H1 (cell line): ENCODE measurements around the gene CACNA2D3. TPM values are rescaled to one million over a fixed set of nuclear protein-coding genes. Genes with fewer than 3 reads are reported as not detected.
A peak's percentile ranks its signal among the peaks of the same experiment; 100 is the strongest.

Experiments used
- CTCF ChIA-PET: fragments of 300-600 bp; sonication (Branson Sonifier 250); formaldehyde crosslinking; loops from one replicate; lab custom pipeline; 2021; ENCODE audit not compliant: partially characterized antibody; lab: Charles Lee
- POLR2A ChIA-PET: fragments of 300-600 bp; sonication (Branson Sonifier 250); formaldehyde crosslinking; loops from one replicate; lab custom pipeline; 2021; ENCODE audit warnings: inconsistent platforms; ENCODE audit not compliant: partially characterized antibody; lab: Charles Lee
- DNase-seq, 2 experiments: peaks; one replicate each; pipeline versions ENCODE4 v3.0.0 to v3.0.0-alpha.2; 2010 to 2022; ENCODE audit warnings: low spot score in 2 of 2, low read depth in 1 of 2, mixed read lengths in 1 of 2
- FAIRE-seq: peaks from 2 replicates; lab custom pipeline; 2011; peaks lifted over from hg19 to GRCh38; lab: Jason Lieb, UNC
- H2AFZ ChIP-seq: 2 replicates; pipeline ENCODE4 v1.8.1; 2012; ENCODE audit warnings: low read length, inconsistent platforms
- H2AK5ac ChIP-seq: 2 replicates; pipeline ENCODE4 v1.6.1; 2013; ENCODE audit warnings: low read depth, low read length
- H2BK120ac ChIP-seq: replicated peaks from 2 replicates; pipeline ENCODE3; 2013; ENCODE audit warnings: low read depth, low read length, inconsistent platforms
- H2BK12ac ChIP-seq: 2 replicates; pipeline ENCODE4 v1.6.1; 2013; ENCODE audit warnings: low read depth, low read length
- H2BK15ac ChIP-seq: 2 replicates; pipeline ENCODE4 v1.6.1; 2013; ENCODE audit warnings: low read length
- H2BK20ac ChIP-seq: 2 replicates; pipeline ENCODE4 v1.6.1; 2013; ENCODE audit warnings: low read length
- H2BK5ac ChIP-seq: 2 replicates; pipeline ENCODE4 v1.6.1; 2013; ENCODE audit warnings: low read depth, low read length
- H3K14ac ChIP-seq: 2 replicates; pipeline ENCODE4 v1.6.1; 2013; ENCODE audit warnings: inconsistent platforms; ENCODE audit not compliant: insufficient read length
- H3K18ac ChIP-seq: 2 replicates; pipeline ENCODE4 v1.6.1; 2013; ENCODE audit warnings: low read length; ENCODE audit errors: extremely low read depth
- H3K23ac ChIP-seq: 2 replicates; pipeline ENCODE4 v1.6.1; 2013; ENCODE audit warnings: inconsistent platforms; ENCODE audit not compliant: insufficient read length
- H3K23me2 ChIP-seq: 2 replicates; pipeline ENCODE4 v1.6.1; 2013; ENCODE audit warnings: low read depth, low read length
- H3K27ac ChIP-seq: 2 replicates; pipeline ENCODE4 v1.6.1; 2011; ENCODE audit warnings: low read depth, low read length, inconsistent platforms
- H3K27me3 ChIP-seq, 4 experiments: replicated peaks in 1 of 4; 1 replicate in 1 of 4; 2 replicates in 3 of 4; pipeline versions ENCODE4 v1.6.1 to v1.8.1; 2011 to 2013; ENCODE audit warnings: low read length in 3 of 4, mild to moderate bottlenecking in 3 of 4, inconsistent platforms in 2 of 4, mixed read lengths in 2 of 4, moderate library complexity in 1 of 4; ENCODE audit not compliant: control insufficient read depth in 3 of 4, insufficient read depth in 3 of 4; ENCODE audit errors: extremely low read depth in 1 of 4
- H3K36me3 ChIP-seq, 4 experiments: 2 replicates each; pipeline versions ENCODE4 v1.6.1 to v1.8.1; 2011 to 2013; ENCODE audit warnings: mild to moderate bottlenecking in 4 of 4, low read length in 3 of 4, moderate library complexity in 2 of 4, control low read depth in 1 of 4, inconsistent platforms in 1 of 4; ENCODE audit not compliant: insufficient read depth in 4 of 4, control insufficient read depth in 2 of 4
- H3K4ac ChIP-seq: replicated peaks from 2 replicates; pipeline ENCODE3; 2013; ENCODE audit warnings: low read length, low read depth, mixed read lengths, inconsistent platforms; ENCODE audit not compliant: insufficient read length
- H3K4me1 ChIP-seq, 4 experiments: replicated peaks in 1 of 4; 1 replicate in 1 of 4; 2 replicates in 3 of 4; pipeline versions ENCODE4 v1.6.1 to v1.8.1; 2011 to 2013; ENCODE audit warnings: low read length in 3 of 4, inconsistent platforms in 2 of 4, mixed read lengths in 1 of 4; ENCODE audit not compliant: insufficient read depth in 4 of 4, control insufficient read depth in 3 of 4
- H3K4me2 ChIP-seq, 2 experiments: 2 replicates each; pipeline versions ENCODE4 v1.6.1 to v1.8.1; 2011 to 2013; ENCODE audit warnings: low read depth in 2 of 2, low read length in 2 of 2, control low read depth in 1 of 2, inconsistent platforms in 1 of 2, mild to moderate bottlenecking in 1 of 2; ENCODE audit not compliant: insufficient read depth in 1 of 2
- H3K4me3 ChIP-seq, 4 experiments: fragments of 200-600, 300-600 bp in 1 of 4; sonication (generic), shearing (Covaris generic), sonication (Bioruptor Twin) in 1 of 4; 2 replicates each; pipeline versions ENCODE4 v1.5.1 to v1.8.1; 2011 to 2016; ENCODE audit warnings: low read length in 4 of 4, low read depth in 3 of 4, control low read depth in 2 of 4, inconsistent platforms in 2 of 4, mild to moderate bottlenecking in 2 of 4, mixed read lengths in 1 of 4, moderate library complexity in 1 of 4; ENCODE audit not compliant: insufficient read depth in 2 of 4; ENCODE audit errors: extremely low read depth in 1 of 4
- H3K56ac ChIP-seq: replicated peaks from 2 replicates; pipeline ENCODE3; 2013; ENCODE audit warnings: low read depth, mild to moderate bottlenecking, mixed read lengths, low read length, inconsistent platforms; ENCODE audit not compliant: insufficient read length
- H3K79me1 ChIP-seq: 2 replicates; pipeline ENCODE4 v1.6.1; 2013; ENCODE audit warnings: low read depth, low read length, control low read depth
- H3K79me2 ChIP-seq, 2 experiments: 2 replicates each; pipeline versions ENCODE4 v1.6.1 to v1.8.1; 2012 to 2013; ENCODE audit warnings: low read length in 2 of 2, mild to moderate bottlenecking in 2 of 2, inconsistent platforms in 1 of 2; ENCODE audit not compliant: insufficient read depth in 2 of 2, control insufficient read depth in 1 of 2
- H3K9ac ChIP-seq, 4 experiments: replicated peaks in 1 of 4; 1 replicate in 1 of 4; 2 replicates in 3 of 4; pipeline versions ENCODE4 v1.6.1 to v1.8.1; 2011 to 2013; ENCODE audit warnings: low read depth in 3 of 4, low read length in 3 of 4, control low read depth in 2 of 4, mild to moderate bottlenecking in 2 of 4, moderate library complexity in 2 of 4, inconsistent platforms in 1 of 4; ENCODE audit errors: extremely low read depth in 1 of 4
- H3K9me3 ChIP-seq, 2 experiments: 2 replicates each; pipeline versions ENCODE4 v1.6.1 to v1.8.1; 2012 to 2013; ENCODE audit warnings: mild to moderate bottlenecking in 2 of 2, moderate library complexity in 2 of 2, control low read depth in 1 of 2, inconsistent platforms in 1 of 2, low read depth in 1 of 2, low read length in 1 of 2, mixed read lengths in 1 of 2; ENCODE audit not compliant: insufficient read depth in 2 of 2
- H4K20me1 ChIP-seq, 2 experiments: replicated peaks in 1 of 2; 2 replicates each; pipeline versions ENCODE3 to v1.8.1; 2011 to 2013; ENCODE audit warnings: inconsistent platforms in 2 of 2, low read length in 2 of 2, mild to moderate bottlenecking in 1 of 2; ENCODE audit not compliant: insufficient read depth in 2 of 2, control insufficient read depth in 1 of 2
- H4K5ac ChIP-seq: 2 replicates; pipeline ENCODE4 v1.6.1; 2013; ENCODE audit warnings: low read length, low read depth, mixed read lengths, inconsistent platforms; ENCODE audit not compliant: insufficient read length
- H4K8ac ChIP-seq: 2 replicates; pipeline ENCODE4 v1.8.0; 2013; ENCODE audit warnings: mild to moderate bottlenecking, moderate library complexity, low read length, inconsistent platforms; ENCODE audit not compliant: insufficient read depth; ENCODE audit errors: extremely low read depth
- H4K91ac ChIP-seq: replicated peaks from 2 replicates; pipeline ENCODE3; 2013; ENCODE audit warnings: low read length, mixed read lengths, inconsistent platforms; ENCODE audit not compliant: insufficient read length
- SRF ChIP-seq: IDR thresholded peaks from 2 replicates; pipeline ENCODE4 v1.6.1; 2011; ENCODE audit warnings: mild to moderate bottlenecking, low read depth, low read length, moderate library complexity
- SUZ12 ChIP-seq: fragments of 200-600 bp; sonication (generic); IDR thresholded peaks from 2 replicates; pipeline ENCODE4 v1.6.1; 2012; ENCODE audit warnings: mild to moderate bottlenecking, inconsistent platforms, low read length, moderate library complexity, mixed read lengths
- WGBS, 2 experiments: shearing (Covaris generic) in 1 of 2; methylation state at CpG; one replicate each; pipeline versions ENCODE4 v1.1.6 to v1.1.7; 2013 to 2015; ENCODE audit warnings: low lambda C conversion rate in 2 of 2, mixed read lengths in 2 of 2, inconsistent platforms in 1 of 2, low coverage in 1 of 2, missing lambda C conversion rate in 1 of 2; ENCODE audit not compliant: insufficient replicate concordance in 2 of 2, insufficient coverage in 1 of 2, insufficient read length in 1 of 2; ENCODE audit errors: extremely low coverage in 1 of 2, missing lambda C conversion rate in 1 of 2; 5-methylcytosine and 5-hydroxymethylcytosine counted together
- polyA plus RNA-seq, 7 experiments: library from polyadenylated mRNA; depleted of rRNA in 3 of 7; stranded (reverse) in 5 of 7; unstranded in 2 of 7; fragments of >200 nt in 5 of 7; fragments of 200-250 nt in 2 of 7; gene quantifications; 1 replicate in 5 of 7; 2 replicates in 1 of 7; 4 replicates in 1 of 7; pipeline versions ENCODE4 v1.2.1 to v1.2.3, GENCODE V29; 2011 to 2013; ENCODE audit warnings: missing spikeins in 2 of 7, mixed read lengths in 2 of 7
- total RNA-seq: library from RNA; stranded (reverse); fragmentation: NEBNext Ultra II Directional; extraction: Animal tissue kit (Norgen Biotek cat#: 25700); gene quantifications from 2 replicates; pipeline ENCODE4 v1.2.1, GENCODE V29; 2021

The CACNA2D3 gene
- total and polyA plus RNA-seq, 2 of the 8 experiments (the other 6 are each of a cell fraction or from before 2014, with no cell fraction given): 1.5 to 1.8 TPM

DNA sequence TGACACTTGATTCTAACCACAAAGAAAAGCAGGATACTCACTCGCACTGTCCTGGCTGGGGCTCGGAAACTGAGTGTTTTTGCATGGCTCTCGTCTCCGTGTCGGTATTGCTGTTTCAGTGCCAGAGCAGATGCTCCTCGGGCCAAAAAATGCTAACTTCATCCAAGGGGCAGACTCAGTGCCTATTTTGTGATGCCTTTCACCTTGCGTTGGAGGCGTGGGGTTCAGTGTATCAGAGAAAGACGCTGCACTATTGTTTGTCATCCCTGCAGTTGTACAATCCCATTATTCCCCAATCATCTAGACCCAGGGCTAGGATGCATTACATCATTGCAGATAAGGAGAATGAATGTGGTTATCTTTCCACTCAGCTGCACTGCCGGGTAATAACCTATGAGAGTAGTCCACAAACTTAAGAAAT, 1.4 kb downstream of the CACNA2D3 start:
- Histone ChIP-seq H3K27ac (no peak overlapping the region), H3K4me3 (peak overlapping the region; percentile 44 to 69 (median 52); a peak in 6 of 8 replicates), H4K20me1 (peaks cover 0 to 2% of the 10 kb centered on the region in 2 experiments), H2AFZ (peak overlapping the region; percentile 49; the same call in 1 of the 2 replicates), H2BK5ac (no peak overlapping the region), H3K18ac (no peak overlapping the region), H3K79me1 (no peaks in the 10 kb centered on the region), H3K23me2 (peaks cover 5% of the 10 kb centered on the region; the same call in 1 of the 2 replicates), H2BK20ac (no peak overlapping the region), H2BK12ac (no peak overlapping the region), H2BK120ac (no peak overlapping the region), H2AK5ac (no peak overlapping the region), H4K8ac (no peak overlapping the region), H3K4me1 (peaks cover 5 to 15% (median 7%) of the 10 kb centered on the region in 4 experiments), H3K14ac (no peak overlapping the region), H2BK15ac (no peak overlapping the region), H3K4me2 (peak overlapping the region; percentile 72 to 97), H3K36me3 (no peaks in the 10 kb centered on the region; a peak in 1 of 8 replicates), H3K23ac (no peak overlapping the region), H3K79me2 (no peaks in the 10 kb centered on the region), H3K4ac (no peak overlapping the region), H3K27me3 (peaks cover 35 to 53% (median 43%) of the 10 kb centered on the region in 4 experiments), H4K5ac (no peak overlapping the region), H3K56ac (no peak overlapping the region), H3K9me3 (no peaks in the 10 kb centered on the region), H4K91ac (no peak overlapping the region), H3K9ac (no peak overlapping the region)
- POLR2A ChIA-PET: interaction anchor here (0.7 to 1.1 kb wide), 2 partner anchors 195 to 277 kb away, joined by 3 read pairs; no protein-coding TSS in a partner anchor
- CTCF ChIA-PET: no interaction called here
- WGBS, 2 experiments: 29% methylated on average over 10 of the region's 10 CpGs; no CpG with 5 or more reads in 1 of the 2 experiments
- FAIRE-seq (no peak), DNase-seq (no peak)
- no peak for TF ChIP-seq SRF
- TF ChIP-seq SUZ12: peak; percentile 37
- TF ChIP-seq, all 59 proteins: peak for 1
